ENCODE data around the gene MYO3B.
"Not testable (repeated sequence)": the region's sequence is repeated elsewhere in the genome, so short reads cannot be mapped to it uniquely, and the experiment has no call there.

The MYO3B gene

GRCh38 chr2:170566138-170566537 is 388.2 kb downstream of the MYO3B start:
- no peak for DNase-seq (ENCODE audit: low read depth)

- no peak for DNase-seq (ENCODE audit: low read depth)
Observed at GRCh38 chr2:170567429-170567828, 389.5 kb downstream of the MYO3B start.

GRCh38 chr2:170568511-170568910 is 390.6 kb downstream of the MYO3B start:
- DNase-seq (ENCODE audit: low read depth): no peak

GRCh38 chr2:170571612-170572011 is 393.7 kb downstream of the MYO3B start:
- no peak for DNase-seq (ENCODE audit: low read depth)

GRCh38 chr2:170573671-170574070 is 395.7 kb downstream of the MYO3B start:
- no peak for DNase-seq (ENCODE audit: low read depth)

- no peak for DNase-seq (ENCODE audit: low read depth)
Observed at GRCh38 chr2:170576296-170576695, 398.3 kb downstream of the MYO3B start.

- DNase-seq (ENCODE audit: low read depth): no peak
Observed at GRCh38 chr2:170577356-170577755, 399.4 kb downstream of the MYO3B start.

- DNase-seq (ENCODE audit: low read depth): no peak
Observed at GRCh38 chr2:170578606-170579005, 400.7 kb downstream of the MYO3B start.

- no peak for DNase-seq (ENCODE audit: low read depth)
Observed at GRCh38 chr2:170579511-170579910, 401.6 kb downstream of the MYO3B start.

- DNase-seq (ENCODE audit: low read depth): no peak
Observed at GRCh38 chr2:170582313-170582712, 404.4 kb downstream of the MYO3B start.

GRCh38 chr2:170582751-170583463 is 405.0 kb downstream of the MYO3B start:
- DNase-seq (ENCODE audit: low read depth): no peak

- no peak for DNase-seq (ENCODE audit: low read depth)
Observed at GRCh38 chr2:170585067-170585466, 407.1 kb downstream of the MYO3B start.

- DNase-seq (ENCODE audit: low read depth): no peak
Observed at GRCh38 chr2:170586571-170587095, 408.7 kb downstream of the MYO3B start.

GRCh38 chr2:170587117-170587516 is 409.2 kb downstream of the MYO3B start:
- DNase-seq (ENCODE audit: low read depth): no peak

GRCh38 chr2:170587922-170588321 is 410.0 kb downstream of the MYO3B start:
- no peak for DNase-seq (ENCODE audit: low read depth)

GRCh38 chr2:170588729-170589128 is 410.8 kb downstream of the MYO3B start:
- DNase-seq (ENCODE audit: low read depth): no peak

- no peak for DNase-seq (ENCODE audit: low read depth)
Observed at GRCh38 chr2:170596576-170596975, 418.6 kb downstream of the MYO3B start.

GRCh38 chr2:170598067-170598395 is 420.1 kb downstream of the MYO3B start:
- DNase-seq (ENCODE audit: low read depth): no peak

- no peak for DNase-seq (ENCODE audit: low read depth)
Observed at GRCh38 chr2:170601489-170601888, 423.5 kb downstream of the MYO3B start.

GRCh38 chr2:170605862-170606261 is 427.9 kb downstream of the MYO3B start:
- no peak for DNase-seq (ENCODE audit: low read depth)

- DNase-seq (ENCODE audit: low read depth): no peak
Observed at GRCh38 chr2:170607171-170607570, 429.2 kb downstream of the MYO3B start.

- no peak for DNase-seq (ENCODE audit: low read depth)
Observed at GRCh38 chr2:170610615-170611014, 432.7 kb downstream of the MYO3B start.

- DNase-seq (ENCODE audit: low read depth): not testable (repeated sequence)
Observed at GRCh38 chr2:170618948-170619347, 441.0 kb downstream of the MYO3B start.

GRCh38 chr2:170635094-170635493 is 457.1 kb downstream of the MYO3B start:
- not testable (repeated sequence) for DNase-seq (ENCODE audit: low read depth)
